Thyroid gland (tissue), 4 donors: ENCODE data around the gene PARVB. TPM values are rescaled to one million over a fixed set of nuclear protein-coding genes. Genes with fewer than 3 reads are reported as not detected.

Experiments
- DNase-seq, 2 donors: peaks; one replicate each; pipeline ENCODE4 v3.0.0-alpha.2; 2019
- H3K27ac ChIP-seq, 3 donors: fragments of 200-600 bp; sonication (generic); 1 replicate in 2 of 3; 2 replicates in 1 of 3; pipeline ENCODE4 v1.5.1; 2016 to 2019; ENCODE audit warnings: mild to moderate bottlenecking in 1 of 3, moderate library complexity in 1 of 3
- H3K27me3 ChIP-seq: fragments of 200-600 bp; sonication (generic); one replicate; pipeline ENCODE4 v1.5.1; 2019
- H3K36me3 ChIP-seq, 2 donors: fragments of 200-600 bp; sonication (generic); one replicate each; pipeline ENCODE4 v1.5.1; 2016 to 2019
- H3K4me1 ChIP-seq, 2 donors: fragments of 200-600 bp; sonication (generic); one replicate each; pipeline ENCODE4 v1.5.1; 2017 to 2019
- H3K4me3 ChIP-seq, 3 donors: fragments of 200-600 bp; sonication (generic); replicated peaks in 1 of 3; 1 replicate in 2 of 3; 2 replicates in 1 of 3; pipeline ENCODE4 v1.5.1; 2016; ENCODE audit warnings: mild to moderate bottlenecking in 1 of 3
- H3K9me3 ChIP-seq: fragments of 200-600 bp; sonication (generic); one replicate; pipeline ENCODE4 v1.5.1; 2017
- POLR2A ChIP-seq, 2 donors: fragments of 450-650 bp; IDR thresholded peaks; one replicate each; pipeline ENCODE4 v1.6.1; 2017; ENCODE audit warnings: antibody characterized with exemption in 2 of 2, mild to moderate bottlenecking in 2 of 2, moderate library complexity in 1 of 2
- WGBS, 2 donors: methylation state at CpG; one replicate each; pipeline ENCODE4 v1.1.5; 2017; 5-methylcytosine and 5-hydroxymethylcytosine counted together
- intact Hi-C: fragments of 100-400 bp; cut with DNase I; formaldehyde crosslinking; loops from one replicate; pipeline ENCODE4 v1.15.1; 2023
- total RNA-seq, 4 donors: library from RNA; depleted of rRNA; stranded (reverse); fragments of >200 nt; gene quantifications; one replicate each; pipeline ENCODE4 v1.2.3, GENCODE V29; 2016
- TF ChIP-seq, protein P1 (sequence below), 6 experiments: fragments of 200-600 bp in 3 of 6; fragments of 450-650 bp in 3 of 6; sonication (generic) in 3 of 6; IDR thresholded peaks; one replicate each; pipeline ENCODE4 v1.5.1; 2016 to 2019; ENCODE audit warnings: antibody characterized with exemption in 6 of 6, mild to moderate bottlenecking in 2 of 6, inconsistent platforms in 1 of 6, moderate library complexity in 1 of 6

The PARVB gene
- total RNA-seq, 4 donors from 2014 or later = 6.7 to 34.9 (median 11.0) TPM

DNA sequence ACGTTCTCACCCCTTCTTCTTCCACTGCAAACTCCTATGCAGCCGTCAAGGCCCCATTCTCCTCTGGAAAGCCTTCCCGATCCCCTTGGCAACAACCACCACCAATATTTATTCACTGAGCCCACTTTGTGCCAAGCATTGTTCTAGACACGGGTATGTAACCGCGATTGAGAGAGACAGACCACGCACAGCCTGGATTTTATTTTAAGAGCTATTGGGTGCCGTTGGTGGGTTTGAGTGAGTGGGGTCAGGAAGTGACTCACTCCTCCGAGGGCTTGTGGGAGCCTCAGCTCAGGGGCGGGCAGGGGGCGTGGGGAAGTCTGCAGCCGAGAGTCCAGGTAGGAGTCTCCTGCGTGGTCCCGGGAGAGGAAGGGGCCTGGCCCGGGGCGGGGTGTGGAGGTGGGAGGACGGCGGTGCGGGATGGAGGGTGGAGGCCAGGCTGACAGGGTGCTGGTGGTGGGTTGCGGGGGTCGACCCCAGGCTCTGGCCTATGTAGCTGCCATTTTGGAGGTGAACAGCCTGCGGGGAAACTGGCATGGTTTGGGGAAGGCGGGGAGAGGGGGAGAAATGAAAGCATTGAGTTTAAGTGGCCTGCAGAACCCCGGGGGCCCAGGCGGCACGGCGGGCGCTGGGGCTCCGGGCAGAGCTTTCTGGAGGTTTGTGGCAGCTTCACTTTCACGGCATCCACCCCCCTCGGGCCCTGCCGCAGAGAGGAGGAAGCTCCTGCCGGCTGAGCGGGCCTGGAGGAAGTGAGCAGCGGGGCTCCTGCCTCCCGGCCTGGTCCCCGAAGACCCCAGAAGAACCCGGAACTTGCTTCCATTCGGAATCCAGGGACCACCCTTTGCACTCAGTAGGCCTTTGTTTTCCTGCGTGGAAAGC lies 157.2 kb downstream of the PARVB start:
- no peak overlapping the region for H3K27ac ChIP-seq
- peak in 1 of 2 donors; percentile 6 for TF ChIP-seq POLR2A (IDR thresholded peaks at IDR 0.05)
- TF ChIP-seq, protein P1, sequence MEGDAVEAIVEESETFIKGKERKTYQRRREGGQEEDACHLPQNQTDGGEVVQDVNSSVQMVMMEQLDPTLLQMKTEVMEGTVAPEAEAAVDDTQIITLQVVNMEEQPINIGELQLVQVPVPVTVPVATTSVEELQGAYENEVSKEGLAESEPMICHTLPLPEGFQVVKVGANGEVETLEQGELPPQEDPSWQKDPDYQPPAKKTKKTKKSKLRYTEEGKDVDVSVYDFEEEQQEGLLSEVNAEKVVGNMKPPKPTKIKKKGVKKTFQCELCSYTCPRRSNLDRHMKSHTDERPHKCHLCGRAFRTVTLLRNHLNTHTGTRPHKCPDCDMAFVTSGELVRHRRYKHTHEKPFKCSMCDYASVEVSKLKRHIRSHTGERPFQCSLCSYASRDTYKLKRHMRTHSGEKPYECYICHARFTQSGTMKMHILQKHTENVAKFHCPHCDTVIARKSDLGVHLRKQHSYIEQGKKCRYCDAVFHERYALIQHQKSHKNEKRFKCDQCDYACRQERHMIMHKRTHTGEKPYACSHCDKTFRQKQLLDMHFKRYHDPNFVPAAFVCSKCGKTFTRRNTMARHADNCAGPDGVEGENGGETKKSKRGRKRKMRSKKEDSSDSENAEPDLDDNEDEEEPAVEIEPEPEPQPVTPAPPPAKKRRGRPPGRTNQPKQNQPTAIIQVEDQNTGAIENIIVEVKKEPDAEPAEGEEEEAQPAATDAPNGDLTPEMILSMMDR (IDR thresholded peaks at IDR 0.05) = no peak

DNA sequence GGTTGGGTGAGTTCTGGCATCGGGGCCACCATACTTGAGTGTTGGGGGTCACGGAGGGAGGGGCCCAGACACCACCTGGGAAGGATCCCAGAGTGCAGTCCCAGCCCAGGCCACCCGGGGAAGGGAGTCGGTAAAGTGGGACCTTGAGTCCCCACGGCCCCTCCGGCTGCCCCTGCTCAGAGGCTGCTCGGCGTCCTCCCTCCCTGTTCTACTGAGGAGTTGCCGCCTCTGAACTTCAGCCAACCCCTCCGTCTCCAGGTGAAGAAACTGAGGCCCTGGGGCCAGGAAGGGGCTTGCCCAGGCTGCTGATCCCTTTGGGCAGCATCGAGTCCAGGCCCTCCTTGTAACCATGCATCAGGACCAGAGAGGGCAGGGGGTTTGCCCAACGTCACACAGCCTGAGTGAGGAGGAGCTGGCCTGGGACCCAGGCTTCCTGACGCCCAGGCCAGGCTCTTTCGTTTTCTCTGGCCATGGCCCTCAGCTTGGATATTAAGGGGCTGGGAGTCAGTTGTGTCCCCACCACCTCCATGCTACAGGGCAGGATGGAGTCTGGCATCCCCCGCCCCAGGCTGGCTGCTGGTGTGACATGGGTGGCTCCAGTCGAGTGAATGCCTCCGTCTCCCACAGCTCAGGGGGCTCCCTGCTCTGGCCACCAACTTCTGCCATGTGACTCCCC lies 157.9 kb downstream of the PARVB start:
- Histone ChIP-seq H3K27ac (no peak overlapping the region), H3K9me3 (no peaks in the 10 kb centered on the region), H3K36me3 (no peaks in the 10 kb centered on the region), H3K4me3 (no peak overlapping the region), H3K4me1 (no peaks in the 10 kb centered on the region), H3K27me3 (no peaks in the 10 kb centered on the region)
- no peak for DNase-seq
- TF ChIP-seq, protein P1 (IDR thresholded peaks at IDR 0.05) = no peak
- TF ChIP-seq POLR2A (IDR thresholded peaks at IDR 0.05) = no peak
- intact Hi-C loops = no loop called here
- WGBS, 2 donors = 82 to 86% methylated on average over 15 to 16 of the region's 17 CpGs

More for the DNA sequence above, 157.2 kb downstream of the PARVB start:
- Histone ChIP-seq H3K27me3 (no peaks in the 10 kb centered on the region), H3K36me3 (no peaks in the 10 kb centered on the region), H3K4me3 (no peak overlapping the region), H3K9me3 (no peaks in the 10 kb centered on the region), H3K4me1 (no peaks in the 10 kb centered on the region)
- DNase-seq = no peak
- intact Hi-C loops = no loop called here
- 70 to 84% methylated on average over 32 to 34 of the region's 40 CpGs for WGBS, 2 donors

DNA sequence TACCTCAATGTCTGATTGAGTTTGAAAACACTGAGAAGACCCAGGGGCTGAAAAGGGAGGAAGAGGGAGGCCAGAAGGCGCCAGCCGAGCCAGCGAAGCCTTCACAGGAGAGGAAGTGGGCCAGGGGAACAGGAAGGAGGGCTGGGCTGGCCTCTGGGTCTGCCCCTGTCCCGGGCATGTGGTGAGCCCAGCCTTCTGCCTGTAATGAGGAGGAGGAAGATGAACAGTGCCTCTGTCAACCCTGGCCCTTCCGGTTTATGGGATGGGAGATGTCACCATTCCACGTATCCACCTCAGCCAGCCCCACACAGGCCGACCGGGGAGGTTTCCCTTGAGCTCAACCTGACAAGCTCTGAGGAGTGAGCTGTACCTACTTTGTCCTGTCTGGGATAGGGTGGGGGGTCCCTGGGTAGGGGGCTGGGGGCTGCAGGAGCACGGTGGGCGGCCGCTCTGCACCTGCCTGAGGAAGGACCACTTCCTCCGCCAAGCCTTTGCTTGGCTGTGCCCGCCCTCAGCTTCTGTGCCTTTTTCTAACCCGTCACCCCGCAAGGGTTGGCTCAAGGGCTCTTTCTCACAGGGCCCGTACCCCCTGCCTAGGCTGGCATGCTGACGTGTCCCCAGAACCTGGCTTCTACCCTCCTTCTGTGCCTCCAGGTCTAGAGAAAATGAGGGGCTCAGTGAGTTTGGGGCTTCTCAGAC lies 158.6 kb downstream of the PARVB start:
- Histone ChIP-seq H3K9me3 (no peaks in the 10 kb centered on the region), H3K4me1 (no peaks in the 10 kb centered on the region), H3K4me3 (no peak overlapping the region), H3K27me3 (no peaks in the 10 kb centered on the region), H3K27ac (no peak overlapping the region), H3K36me3 (no peaks in the 10 kb centered on the region)
- intact Hi-C loops = no loop called here
- DNase-seq = peak in 1 of 2 donors; percentile 18
- no peak for TF ChIP-seq POLR2A (IDR thresholded peaks at IDR 0.05)
- TF ChIP-seq, protein P1 (IDR thresholded peaks at IDR 0.05) = no peak
- WGBS, 2 donors = 70% methylated on average over 15 to 16 of the region's 17 CpGs

DNA sequence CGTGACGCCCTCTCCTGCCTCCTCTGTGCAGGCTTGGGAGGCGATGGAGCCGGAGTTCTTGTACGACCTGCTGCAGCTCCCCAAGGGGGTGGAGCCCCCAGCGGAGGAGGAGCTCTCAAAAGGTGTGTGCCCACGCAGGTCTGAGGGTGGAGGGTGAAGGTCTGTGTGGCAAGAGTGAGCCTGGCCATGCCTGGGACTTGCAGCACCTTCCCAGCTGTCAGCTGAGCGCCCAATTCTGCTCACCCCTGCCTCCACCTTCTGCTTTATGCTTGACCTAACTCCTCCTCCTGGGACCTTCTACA lies 159.1 kb downstream of the PARVB start:
- WGBS, 2 donors = 46 to 88% methylated on average over 1 to 8 of the region's 8 CpGs
- H3K9me3 ChIP-seq = no peaks in the 10 kb centered on the region
- no peaks in the 10 kb centered on the region for H3K27me3 ChIP-seq
- TF ChIP-seq POLR2A (IDR thresholded peaks at IDR 0.05) = no peak
- TF ChIP-seq, protein P1 (IDR thresholded peaks at IDR 0.05) = no peak
- no peak overlapping the region for H3K4me3 ChIP-seq
- peak in 1 of 2 donors; percentile 15 for DNase-seq
- H3K4me1 ChIP-seq = no peaks in the 10 kb centered on the region
- H3K27ac ChIP-seq = no peak overlapping the region
- intact Hi-C loops = no loop called here
- H3K36me3 ChIP-seq = no peaks in the 10 kb centered on the region
